ENCODE data around the gene EIF2D.

DNA sequence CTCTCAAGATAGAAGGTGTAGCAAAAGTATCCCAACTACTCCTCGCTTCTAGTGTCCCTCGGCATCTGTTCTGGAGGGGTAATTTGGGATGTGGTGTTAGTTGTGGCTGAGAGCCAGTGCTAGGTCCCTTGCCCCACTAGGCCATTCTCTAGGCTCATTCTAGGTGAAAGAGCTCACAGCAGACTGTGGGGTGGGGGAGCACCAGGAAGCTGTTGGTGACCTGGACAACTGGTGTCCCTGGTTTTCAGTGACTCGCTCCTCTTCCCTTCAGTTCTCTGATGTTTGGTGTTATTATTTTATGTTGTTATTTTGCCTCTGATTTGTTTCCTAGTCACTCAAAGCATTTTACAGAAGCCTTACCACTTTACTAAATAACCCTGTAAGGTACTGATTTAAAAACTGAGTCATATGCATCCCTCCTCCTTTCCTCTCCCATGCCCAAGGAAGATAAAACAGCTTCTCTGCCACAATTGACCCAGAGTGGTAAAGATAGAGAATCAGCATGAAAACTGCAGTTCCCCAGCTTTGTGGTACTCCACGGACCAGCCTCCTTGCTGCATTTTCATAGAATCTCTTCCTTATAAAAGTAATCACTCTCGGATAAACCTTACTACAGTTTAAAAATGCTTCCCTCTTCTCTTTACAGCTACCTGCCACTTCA, 37.1 kb upstream of the EIF2D start:
- TF ChIP-seq POLR2A (IDR thresholded peaks at IDR 0.05), result no peak
- TF ChIP-seq, protein P1, sequence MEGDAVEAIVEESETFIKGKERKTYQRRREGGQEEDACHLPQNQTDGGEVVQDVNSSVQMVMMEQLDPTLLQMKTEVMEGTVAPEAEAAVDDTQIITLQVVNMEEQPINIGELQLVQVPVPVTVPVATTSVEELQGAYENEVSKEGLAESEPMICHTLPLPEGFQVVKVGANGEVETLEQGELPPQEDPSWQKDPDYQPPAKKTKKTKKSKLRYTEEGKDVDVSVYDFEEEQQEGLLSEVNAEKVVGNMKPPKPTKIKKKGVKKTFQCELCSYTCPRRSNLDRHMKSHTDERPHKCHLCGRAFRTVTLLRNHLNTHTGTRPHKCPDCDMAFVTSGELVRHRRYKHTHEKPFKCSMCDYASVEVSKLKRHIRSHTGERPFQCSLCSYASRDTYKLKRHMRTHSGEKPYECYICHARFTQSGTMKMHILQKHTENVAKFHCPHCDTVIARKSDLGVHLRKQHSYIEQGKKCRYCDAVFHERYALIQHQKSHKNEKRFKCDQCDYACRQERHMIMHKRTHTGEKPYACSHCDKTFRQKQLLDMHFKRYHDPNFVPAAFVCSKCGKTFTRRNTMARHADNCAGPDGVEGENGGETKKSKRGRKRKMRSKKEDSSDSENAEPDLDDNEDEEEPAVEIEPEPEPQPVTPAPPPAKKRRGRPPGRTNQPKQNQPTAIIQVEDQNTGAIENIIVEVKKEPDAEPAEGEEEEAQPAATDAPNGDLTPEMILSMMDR (IDR thresholded peaks at IDR 0.05), result no peak
- no peak for TF ChIP-seq EP300 (IDR thresholded peaks at IDR 0.05)
